B cell (primary cell): ENCODE data around the gene ISG15. TPM values are rescaled to one million over a fixed set of nuclear protein-coding genes. Genes with fewer than 3 reads are reported as not detected.

ENCODE experiments used
- ATAC-seq: fragments of 200-7000 bp; cut with Tn5 transposase; one replicate; pipeline ENCODE4 v1.10.0; 2021; ENCODE audit warnings: low read depth, mild to moderate bottlenecking, moderate number of reproducible peaks, moderate library complexity
- CTCF ChIA-PET: fragments of 350-600 bp; sonication (Branson Sonifier 250); formaldehyde crosslinking; loops from one replicate; lab custom pipeline; 2021; ENCODE audit warnings: antibody characterized with exemption, inconsistent platforms; lab: Charles Lee
- POLR2A ChIA-PET: fragments of 350-600 bp; sonication (Branson Sonifier 250); formaldehyde crosslinking; loops from one replicate; lab custom pipeline; 2021; ENCODE audit warnings: antibody characterized with exemption; lab: Charles Lee
- DNase-seq: peaks from one replicate; pipeline ENCODE4 v3.0.0; 2013
- H2AFZ ChIP-seq: 2 replicates; pipeline ENCODE4 v1.6.1; 2012; ENCODE audit warnings: mild to moderate bottlenecking, low read depth, low read length; ENCODE audit not compliant: insufficient read depth, poor library complexity, severe bottlenecking
- H3K27ac ChIP-seq, 2 donors: 1 replicate in 1 of 2; 2 replicates in 1 of 2; pipeline ENCODE4 v1.5.1; 2012 to 2013; ENCODE audit warnings: low read length in 2 of 2, mild to moderate bottlenecking in 2 of 2, moderate library complexity in 1 of 2
- H3K27me3 ChIP-seq, 4 experiments: fragments of 200-600 bp in 1 of 4; sonication (generic) in 1 of 4; replicated peaks in 1 of 4; 1 replicate in 2 of 4; 2 replicates in 2 of 4; pipeline versions ENCODE4 v1.6.1 to v1.7.0; 2013 to 2016; ENCODE audit warnings: low read length in 3 of 4, mild to moderate bottlenecking in 2 of 4, mixed read lengths in 1 of 4, moderate library complexity in 1 of 4; ENCODE audit not compliant: insufficient read depth in 4 of 4, control insufficient read depth in 3 of 4; ENCODE audit errors: control extremely low read depth in 1 of 4
- H3K36me3 ChIP-seq, 2 experiments: replicated peaks in 1 of 2; 1 replicate in 1 of 2; 2 replicates in 1 of 2; pipeline versions ENCODE4 v1.6.1 to v1.7.1; 2013; ENCODE audit warnings: low read length in 1 of 2; ENCODE audit not compliant: insufficient read depth in 2 of 2, control insufficient read depth in 1 of 2; ENCODE audit errors: control extremely low read depth in 1 of 2, extremely low read depth in 1 of 2
- H3K4me1 ChIP-seq, 2 donors: fragments of 200-600 bp in 1 of 2; sonication (generic) in 1 of 2; 1 replicate in 1 of 2; 2 replicates in 1 of 2; pipeline versions ENCODE4 v1.5.1 to v1.6.1; 2013 to 2017; ENCODE audit warnings: low read length in 2 of 2; ENCODE audit not compliant: control insufficient read depth in 2 of 2, insufficient read depth in 2 of 2
- H3K4me2 ChIP-seq: replicated peaks from 2 replicates; pipeline ENCODE3; 2012; ENCODE audit warnings: mild to moderate bottlenecking, low read depth, low read length; ENCODE audit not compliant: poor library complexity, severe bottlenecking
- H3K4me3 ChIP-seq, 5 experiments: fragments of 200-600 bp in 1 of 5; sonication (generic) in 1 of 5; 1 replicate in 3 of 5; 2 replicates in 2 of 5; pipeline versions ENCODE4 v1.5.1 to v1.7.0; 2011 to 2016; ENCODE audit warnings: low read length in 4 of 5, mild to moderate bottlenecking in 4 of 5, low read depth in 2 of 5, control low read depth in 1 of 5, moderate library complexity in 1 of 5; ENCODE audit not compliant: insufficient read depth in 1 of 5; ENCODE audit errors: control extremely low read depth in 1 of 5, extremely low read depth in 1 of 5
- H3K79me2 ChIP-seq: fragments of 200-600 bp; sonication (generic); one replicate; pipeline ENCODE4 v1.6.0; 2016; ENCODE audit warnings: low read length; ENCODE audit not compliant: control insufficient read depth, insufficient read depth
- H3K9ac ChIP-seq: fragments of 200-600 bp; sonication (generic); 2 replicates; pipeline ENCODE4 v1.6.1; 2017; ENCODE audit warnings: mild to moderate bottlenecking, low read length, moderate library complexity
- H3K9me3 ChIP-seq, 3 donors: one replicate each; pipeline versions ENCODE4 v1.6.1 to v1.7.1; 2013; ENCODE audit warnings: low read length in 2 of 3; ENCODE audit not compliant: control insufficient read depth in 2 of 3, insufficient read depth in 1 of 3; ENCODE audit errors: control extremely low read depth in 1 of 3
- H4K20me1 ChIP-seq: 2 replicates; pipeline ENCODE4 v1.6.0; 2012; ENCODE audit warnings: mild to moderate bottlenecking, low read length; ENCODE audit not compliant: insufficient read depth, control insufficient read depth, poor library complexity, severe bottlenecking
- H3K27ac Mint-ChIP-seq: one replicate; pipeline ENCODE4 v1.8.0; 2021; ENCODE audit warnings: mixed read lengths
- H3K27me3 Mint-ChIP-seq: one replicate; pipeline ENCODE4 v1.8.0; 2021; ENCODE audit warnings: mixed read lengths
- H3K4me1 Mint-ChIP-seq: one replicate; pipeline ENCODE4 v1.8.0; 2021; ENCODE audit warnings: mixed read lengths
- H3K4me3 Mint-ChIP-seq: one replicate; pipeline ENCODE4 v1.8.0; 2021; ENCODE audit warnings: mixed read lengths
- H3K9me3 Mint-ChIP-seq: one replicate; pipeline ENCODE4 v1.8.0; 2022; ENCODE audit warnings: mixed read lengths; ENCODE audit not compliant: insufficient read depth
- CTCF ChIP-seq: fragments of 200-600 bp; IDR thresholded peaks from one replicate; pipeline ENCODE4 v1.8.0; 2022; ENCODE audit warnings: antibody characterized with exemption, mild to moderate bottlenecking
- EZH2 ChIP-seq: IDR thresholded peaks from 2 replicates; pipeline ENCODE4 v1.6.1; 2012; ENCODE audit warnings: borderline replicate concordance, low read depth, mild to moderate bottlenecking, moderate library complexity, low read length; ENCODE audit not compliant: insufficient read depth, poor library complexity, severe bottlenecking
- WGBS: methylation state at CpG from one replicate; pipeline ENCODE4 v1.1.5; 2013; ENCODE audit warnings: missing lambda C conversion rate; ENCODE audit not compliant: insufficient coverage; 5-methylcytosine and 5-hydroxymethylcytosine counted together
- intact Hi-C: fragments of 100-400 bp; cut with micrococcal nuclease; formaldehyde crosslinking; loops from one replicate; pipeline ENCODE4 v1.10.0; 2022
- polyA plus RNA-seq: library from polyadenylated mRNA; depleted of rRNA; stranded (reverse); fragments of >200 nt; gene quantifications from 2 replicates; pipeline ENCODE4 v1.2.3, GENCODE V29; 2012
- total RNA-seq, 2 donors: library from RNA; stranded (reverse); fragments of 120-200 nt in 1 of 2; gene quantifications; 1 replicate in 1 of 2; 2 replicates in 1 of 2; pipeline versions ENCODE4 v1.2.3 to v1.2.4, GENCODE V29; 2013 to 2022

Gene ISG15
- total and polyA plus RNA-seq, 2 donors (not counting 1 experiment from before 2014, with no cell fraction given), result 28.3 to 91.4 TPM

- no peaks in the 10 kb centered on the region for H3K36me3 ChIP-seq
- ChIA-PET POLR2A (no interaction called here), CTCF (no interaction called here)
- no peak for ATAC-seq
- intact Hi-C loops, result no loop called here
- no peaks in the 10 kb centered on the region for H3K79me2 ChIP-seq
- Mint-ChIP-seq H3K9me3 (no peaks in the 10 kb centered on the region), H3K4me3 (no peak overlapping the region), H3K4me1 (peaks cover 7% of the 10 kb centered on the region), H3K27ac (no peak overlapping the region), H3K27me3 (peaks cover 31% of the 10 kb centered on the region)
- no peak for DNase-seq
- H3K4me2 ChIP-seq, result no peak overlapping the region
- peaks cover 0 to 74% (median 19%) of the 10 kb centered on the region in 4 experiments for H3K27me3 ChIP-seq
- H4K20me1 ChIP-seq, result no peaks in the 10 kb centered on the region
- TF ChIP-seq EZH2, result no peak
- TF ChIP-seq CTCF, result no peak
- WGBS, result 87% methylated on average over 27 of the region's 28 CpGs
- peaks cover 10% of the 10 kb centered on the region in 2 donors for H3K4me1 ChIP-seq
- H3K9me3 ChIP-seq, result peaks cover 0 to 14% (median 0%) of the 10 kb centered on the region in 3 donors
- no peak overlapping the region for H3K9ac ChIP-seq
- H2AFZ ChIP-seq, result no peak overlapping the region
- H3K4me3 ChIP-seq, result no peak overlapping the region
- no peak overlapping the region for H3K27ac ChIP-seq
Measured at GRCh38 chr1:972726-973458, 40.4 kb upstream of the ISG15 start.

GRCh38 chr1:973459-974292 is 39.6 kb upstream of the ISG15 start:
- no peak for TF ChIP-seq EZH2
- TF ChIP-seq CTCF, result no peak
- Histone ChIP-seq H4K20me1 (no peaks in the 10 kb centered on the region), H3K27ac (no peak overlapping the region), H2AFZ (no peak overlapping the region), H3K9ac (no peak overlapping the region), H3K9me3 (peaks cover 0 to 17% (median 0%) of the 10 kb centered on the region in 3 donors), H3K27me3 (peaks cover 0 to 72% (median 17%) of the 10 kb centered on the region in 4 experiments), H3K4me3 (no peak overlapping the region), H3K36me3 (no peaks in the 10 kb centered on the region), H3K79me2 (no peaks in the 10 kb centered on the region), H3K4me1 (peaks cover 10% of the 10 kb centered on the region in 2 donors), H3K4me2 (no peak overlapping the region)
- no peak overlapping the region for H3K4me3 Mint-ChIP-seq
- DNase-seq, result no peak
- no peak overlapping the region for H3K27ac Mint-ChIP-seq
- no peak for ATAC-seq
- POLR2A ChIA-PET, result no interaction called here
- peaks cover 29% of the 10 kb centered on the region for H3K27me3 Mint-ChIP-seq
- H3K9me3 Mint-ChIP-seq, result no peaks in the 10 kb centered on the region
- intact Hi-C loops, result no loop called here
- WGBS, result 90% methylated on average over 24 of the region's 28 CpGs
- peaks cover 7% of the 10 kb centered on the region for H3K4me1 Mint-ChIP-seq
- CTCF ChIA-PET, result no interaction called here
